Stimulated activated CD4-positive, alpha-beta T cell treated with anti-CD3 and anti-CD28 coated beads, Interleukin-12 subunit alpha, Interleukin-12 subunit beta, amount 100 ng/mL, for 24 hours (primary cell): ENCODE results near the gene DGKQ.

Experiments used
- DNase-seq, 2 experiments: peaks; one replicate each; pipeline ENCODE4 v3.0.0-alpha.2; 2020; ENCODE audit warnings: low read depth in 2 of 2

The DGKQ gene

GRCh38 chr4:973431-974397, at the start of gene DGKQ:
DGKQ (minus strand) TSS chr4:973569; CDS start chr4:973482, 87 bp downstream.
- peak; percentile 77 to 80 for DNase-seq

DNA sequence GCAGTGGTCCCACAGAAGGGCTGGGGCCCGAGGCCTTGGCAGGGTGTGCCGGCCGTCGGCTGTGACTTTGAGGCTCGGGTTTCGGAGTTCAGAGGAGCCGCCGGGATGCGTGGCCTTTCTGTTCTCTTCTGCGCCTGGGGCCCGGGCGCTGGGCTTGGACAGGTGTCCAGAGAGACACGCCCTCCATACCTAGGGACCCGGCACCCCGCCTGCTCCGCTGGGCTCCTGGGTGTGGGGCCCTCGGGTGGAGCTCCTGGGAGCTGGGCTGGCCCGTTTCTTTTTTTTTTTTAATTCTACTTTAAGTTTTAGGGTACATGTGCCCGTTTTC, 49.3 kb upstream of the DGKQ start:
- no peak for DNase-seq

DNA sequence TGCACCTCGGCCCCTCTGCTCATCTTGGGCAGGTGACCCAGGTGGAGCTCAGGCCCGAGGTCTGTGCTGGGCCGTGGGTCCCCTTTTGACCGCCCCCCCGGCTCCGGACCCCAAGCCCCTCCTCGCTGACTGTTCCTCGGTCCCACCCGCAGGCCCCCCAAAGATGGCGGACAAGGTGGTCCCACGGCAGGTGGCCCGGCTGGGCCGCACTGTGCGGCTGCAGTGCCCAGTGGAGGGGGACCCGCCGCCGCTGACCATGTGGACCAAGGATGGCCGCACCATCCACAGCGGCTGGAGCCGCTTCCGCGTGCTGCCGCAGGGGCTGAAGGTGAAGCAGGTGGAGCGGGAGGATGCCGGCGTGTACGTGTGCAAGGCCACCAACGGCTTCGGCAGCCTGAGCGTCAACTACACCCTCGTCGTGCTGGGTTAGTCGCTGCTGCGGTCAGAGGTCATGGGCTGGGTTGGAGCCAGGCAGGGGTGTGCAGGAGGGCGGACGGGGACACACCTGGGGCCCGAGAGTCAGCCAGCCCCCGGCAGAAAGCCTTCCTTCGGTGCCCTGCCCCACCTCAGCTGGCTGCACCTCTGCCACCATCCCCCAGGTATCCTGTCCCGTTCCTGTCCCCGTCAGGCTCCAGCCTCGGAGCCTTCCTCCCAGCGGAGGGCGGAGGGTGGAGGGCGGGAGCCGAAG, 48.8 kb upstream of the DGKQ start:
- DNase-seq = no peak

DNA sequence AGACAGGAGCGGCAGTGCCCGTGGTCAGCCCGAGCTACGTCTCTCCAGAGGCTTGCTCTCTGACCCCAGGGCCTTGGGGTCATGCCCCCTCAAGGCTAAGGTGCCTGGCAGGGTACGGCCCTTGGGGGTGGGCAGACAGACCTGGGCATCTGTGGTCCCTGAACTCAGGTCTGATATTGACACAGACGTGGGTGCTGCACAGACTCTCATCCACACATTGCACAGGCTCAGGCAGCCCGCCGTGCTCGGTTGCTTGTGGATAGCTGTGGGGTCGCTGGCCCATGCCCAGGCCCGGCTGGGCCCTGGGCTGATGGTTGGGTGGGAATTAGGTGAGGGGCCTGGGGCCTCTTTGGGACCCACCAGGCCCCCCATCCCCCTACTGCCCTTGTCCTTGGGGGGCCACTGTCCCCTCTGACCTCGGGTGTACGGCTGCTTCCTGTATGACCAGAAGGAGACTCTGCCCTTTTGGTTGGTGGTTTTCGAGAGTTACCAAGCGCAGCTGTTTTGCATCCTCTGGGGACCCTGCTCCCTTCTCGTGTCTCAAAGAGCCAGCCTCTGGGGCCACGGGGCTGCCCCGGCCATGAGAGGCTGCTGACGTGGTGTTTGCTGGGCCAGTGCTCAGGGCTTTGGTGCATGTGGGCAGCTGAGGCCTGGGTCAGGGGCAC, 48.1 kb upstream of the DGKQ start:
- no peak for DNase-seq

DNA sequence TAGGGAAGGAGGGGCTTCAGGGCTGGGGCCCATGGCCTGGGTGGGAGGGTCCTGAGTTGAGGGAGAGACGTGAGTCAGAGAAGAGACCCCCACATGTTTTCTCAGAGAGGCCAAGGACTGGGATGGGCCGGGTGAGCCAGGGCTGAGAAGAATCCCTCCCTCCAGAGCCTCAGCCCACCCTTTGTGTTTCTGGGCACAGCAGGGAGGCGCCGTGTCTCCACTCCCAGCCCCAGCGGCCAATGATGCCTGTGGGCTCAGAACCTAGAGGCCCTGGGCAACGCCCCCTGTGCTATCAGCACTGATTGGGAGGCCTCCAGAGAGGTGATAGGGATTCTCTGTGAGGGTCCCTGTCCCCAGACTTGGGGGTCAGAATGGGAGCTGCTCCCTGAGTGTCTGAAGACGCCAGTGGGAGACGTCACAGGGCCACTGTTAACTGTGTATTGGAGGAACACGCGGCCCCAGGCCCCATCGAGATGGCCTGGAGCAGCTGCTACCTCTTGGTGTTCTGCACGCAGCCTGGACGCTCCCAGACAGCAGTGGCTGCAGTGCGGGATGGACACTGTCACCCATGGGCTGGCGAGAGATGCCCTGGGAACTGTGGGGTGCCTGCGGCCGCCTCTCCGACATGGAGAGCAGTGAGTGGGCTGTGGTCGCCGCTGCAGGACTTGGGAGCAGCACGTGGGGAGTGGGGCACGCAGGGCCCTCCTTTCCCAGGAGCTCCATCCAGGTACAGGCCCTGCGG, 46.5 kb upstream of the DGKQ start:
- no peak for DNase-seq

- DNase-seq = no peak
These were observed 46.0 kb upstream of the DGKQ start for GRCh38 chr4:1019320-1019719.

DNA sequence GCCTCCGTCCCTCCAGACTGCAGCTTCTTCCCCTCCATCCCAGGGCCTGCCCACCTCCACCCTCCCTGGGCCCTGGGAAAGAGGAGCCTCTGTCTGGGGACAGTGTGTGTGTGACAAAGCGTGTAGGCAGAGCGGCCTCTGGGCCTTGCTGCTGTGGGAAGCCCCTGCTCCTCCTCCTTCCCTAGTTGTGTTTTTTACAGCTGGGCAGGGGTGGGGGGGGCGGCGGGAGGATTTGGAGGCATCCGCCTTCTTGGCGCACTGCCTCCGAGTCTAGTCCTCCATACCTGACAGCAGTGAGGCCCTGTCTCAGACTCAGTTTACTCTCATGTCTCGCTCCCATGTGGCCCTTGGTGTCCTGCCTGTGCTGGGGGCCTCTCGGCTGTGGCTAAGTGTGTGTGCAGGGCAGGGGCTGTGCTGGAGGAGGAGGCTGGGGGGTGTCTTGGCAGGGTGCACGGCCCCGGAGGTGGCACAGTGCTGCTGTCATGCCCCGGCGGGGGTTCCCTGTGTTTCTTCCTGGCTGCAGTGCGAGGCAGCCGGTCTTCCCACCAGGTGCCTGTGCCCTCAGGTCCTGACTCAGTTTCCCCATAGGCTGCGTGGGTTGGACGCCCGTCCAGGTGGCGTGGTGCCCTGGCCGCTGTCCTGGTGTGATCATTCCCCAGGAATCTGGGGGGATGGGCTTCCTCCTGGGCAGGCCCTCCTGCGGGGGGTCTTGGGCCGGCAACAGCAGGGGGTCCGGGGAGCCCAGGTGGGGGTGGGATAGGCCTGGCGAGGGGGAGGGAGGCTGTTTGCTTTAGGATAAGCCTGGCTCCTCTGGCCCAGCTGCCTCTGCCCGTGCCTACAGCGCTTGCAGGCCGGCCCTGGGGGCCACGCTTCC, 45.0 kb upstream of the DGKQ start:
- DNase-seq = no peak

- DNase-seq = no peak
These were observed 44.3 kb upstream of the DGKQ start for GRCh38 chr4:1017706-1018105.

DNA sequence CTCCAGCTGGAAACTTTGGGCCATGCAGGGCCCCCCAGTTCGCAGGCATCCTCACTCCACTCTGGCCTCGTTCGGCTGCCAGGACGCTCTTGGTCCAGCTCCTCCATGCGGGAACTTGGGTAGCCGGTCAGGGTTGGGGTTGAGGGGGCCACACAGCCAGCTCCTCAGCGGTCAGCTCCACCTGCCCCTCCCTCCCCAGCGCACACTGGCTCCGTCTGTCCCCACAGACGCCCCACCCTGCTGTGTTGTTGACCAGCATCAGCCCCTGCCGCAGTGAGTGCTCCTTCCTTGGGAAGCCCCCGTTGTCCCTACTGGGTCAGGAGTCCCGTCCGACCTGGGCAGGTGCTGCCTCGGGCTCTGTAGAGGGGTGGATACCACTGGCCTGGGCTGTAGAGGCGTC, 43.8 kb upstream of the DGKQ start:
- DNase-seq = no peak

- no peak for DNase-seq
These were observed 42.4 kb upstream of the DGKQ start for GRCh38 chr4:1015746-1016145.

- DNase-seq = no peak
These were observed 41.8 kb upstream of the DGKQ start for GRCh38 chr4:1015179-1015578.

GRCh38 chr4:1014291-1015167, 41.2 kb upstream of the DGKQ start:
- DNase-seq = no peak

- DNase-seq = no peak
These were observed 40.1 kb upstream of the DGKQ start for GRCh38 chr4:1013225-1014073.

- DNase-seq = no peak
These were observed 38.8 kb upstream of the DGKQ start for GRCh38 chr4:1012034-1012739.

GRCh38 chr4:1011666-1012033, 38.3 kb upstream of the DGKQ start:
- no peak for DNase-seq

- peak; percentile 80 to 93 for DNase-seq
These were observed 37.8 kb upstream of the DGKQ start, which contains the start of gene FGFRL1 for GRCh38 chr4:1011022-1011665. FGFRL1 (plus strand) TSS chr4:1011626; CDS start chr4:1012486, 860 bp downstream.

GRCh38 chr4:1010395-1011021, 37.1 kb upstream of the DGKQ start:
- DNase-seq = peak; percentile 33 to 60
